IMR-90 (cell line): Measurements from ENCODE around the gene GSPT2. TPM values are rescaled to one million over a fixed set of nuclear protein-coding genes. Genes with fewer than 3 reads are reported as not detected.

ENCODE experiments used
- ATAC-seq: fragments of 200-7000 bp; cut with Tn5 transposase; 2 replicates; pipeline ENCODE4 v1.9.1; 2020; ENCODE audit warnings: low read depth, mild to moderate bottlenecking, moderate library complexity
- BruUV-seq: library from RNA; stranded (reverse); fragments of 400-500 nt; replicated peaks from 2 replicates; lab custom pipeline; 2021; lab: Mats Ljungman, UMichigan
- CTCF ChIA-PET: fragments of 300-600 bp; formaldehyde crosslinking; extraction: SDS; loops from one replicate; lab custom pipeline; 2021; ENCODE audit warnings: antibody characterized with exemption; lab: Yijun Ruan, JAX
- POLR2A ChIA-PET: fragments of 300-600 bp; sonication (Branson Sonifier 250); formaldehyde crosslinking; loops from one replicate; lab custom pipeline; 2022; ENCODE audit warnings: antibody characterized with exemption; ENCODE audit not compliant: unreplicated experiment; lab: Charles Lee
- DNase-seq: peaks from one replicate; pipeline ENCODE4 v3.0.0; 2013
- H2AFZ ChIP-seq: replicated peaks from 2 replicates; pipeline ENCODE3; 2013; ENCODE audit warnings: low read length, mild to moderate bottlenecking; ENCODE audit not compliant: poor library complexity
- H2AK5ac ChIP-seq: 2 replicates; pipeline ENCODE4 v1.6.1; 2013; ENCODE audit warnings: low read depth, low read length, inconsistent platforms
- H2AK9ac ChIP-seq: replicated peaks from 2 replicates; pipeline ENCODE3; 2013; ENCODE audit warnings: mild to moderate bottlenecking, low read depth, low read length, moderate library complexity; ENCODE audit not compliant: poor library complexity
- H2BK120ac ChIP-seq: 2 replicates; pipeline ENCODE4 v1.6.1; 2013; ENCODE audit warnings: low read depth, low read length, inconsistent platforms
- H2BK15ac ChIP-seq: 3 replicates; pipeline ENCODE4 v1.6.1; 2013; ENCODE audit warnings: low read depth, low read length, inconsistent platforms
- H2BK20ac ChIP-seq: 2 replicates; pipeline ENCODE4 v1.6.1; 2013; ENCODE audit warnings: low read depth, mild to moderate bottlenecking, inconsistent platforms, low read length, moderate library complexity
- H2BK5ac ChIP-seq: 2 replicates; pipeline ENCODE4 v1.6.1; 2013; ENCODE audit warnings: mild to moderate bottlenecking, low read depth, low read length, inconsistent platforms; ENCODE audit not compliant: poor library complexity, severe bottlenecking
- H3K14ac ChIP-seq: replicated peaks from 2 replicates; pipeline ENCODE4 v1.6.1; 2013; ENCODE audit warnings: low read depth, low read length, inconsistent platforms
- H3K18ac ChIP-seq: 2 replicates; pipeline ENCODE4 v1.6.1; 2013; ENCODE audit warnings: low read depth, low read length, control low read depth
- H3K23ac ChIP-seq: 2 replicates; pipeline ENCODE4 v1.6.1; 2013; ENCODE audit warnings: low read depth, low read length, inconsistent platforms
- H3K27ac ChIP-seq: 2 replicates; pipeline ENCODE4 v1.5.1; 2013; ENCODE audit warnings: mild to moderate bottlenecking, control low read depth, low read length; ENCODE audit not compliant: insufficient read depth
- H3K27me3 ChIP-seq: 2 replicates; pipeline ENCODE4 v1.6.1; 2013; ENCODE audit warnings: low read length; ENCODE audit not compliant: control insufficient read depth, insufficient read depth
- H3K36me3 ChIP-seq: 2 replicates; pipeline ENCODE4 v1.6.1; 2013; ENCODE audit warnings: low read length, mixed read lengths; ENCODE audit not compliant: control insufficient read depth, insufficient read depth
- H3K4ac ChIP-seq: 2 replicates; pipeline ENCODE4 v1.6.1; 2013; ENCODE audit warnings: low read depth, low read length, inconsistent platforms
- H3K4me1 ChIP-seq: 2 replicates; pipeline ENCODE4 v1.6.1; 2013; ENCODE audit warnings: low read length, mixed read lengths; ENCODE audit not compliant: control insufficient read depth, insufficient read depth
- H3K4me2 ChIP-seq: 2 replicates; pipeline ENCODE4 v1.6.1; 2013; ENCODE audit warnings: low read depth, mild to moderate bottlenecking, control low read depth, low read length, moderate library complexity
- H3K4me3 ChIP-seq: 2 replicates; pipeline ENCODE4 v1.5.1; 2013; ENCODE audit warnings: low read depth, mild to moderate bottlenecking, control low read depth, low read length, moderate library complexity; ENCODE audit not compliant: insufficient read depth
- H3K56ac ChIP-seq: 2 replicates; pipeline ENCODE4 v1.6.1; 2013; ENCODE audit warnings: low read length, inconsistent platforms; ENCODE audit not compliant: insufficient read depth; ENCODE audit errors: extremely low read depth
- H3K79me1 ChIP-seq, 2 experiments: 2 replicates each; pipeline ENCODE4 v1.6.1; 2013; ENCODE audit warnings: low read length in 2 of 2, inconsistent platforms in 1 of 2, low read depth in 1 of 2
- H3K9ac ChIP-seq: 2 replicates; pipeline ENCODE4 v1.6.1; 2013; ENCODE audit warnings: low read depth, low read length, control low read depth
- H3K9me1 ChIP-seq: 2 replicates; pipeline ENCODE4 v1.6.1; 2013; ENCODE audit warnings: low read length, inconsistent platforms; ENCODE audit not compliant: insufficient read depth
- H3K9me3 ChIP-seq: 2 replicates; pipeline ENCODE4 v1.6.1; 2013; ENCODE audit warnings: low read length; ENCODE audit not compliant: control insufficient read depth, insufficient read depth
- H4K20me1 ChIP-seq: 2 replicates; pipeline ENCODE4 v1.6.1; 2013; ENCODE audit warnings: low read length, inconsistent platforms; ENCODE audit not compliant: insufficient read depth
- H4K5ac ChIP-seq: 2 replicates; pipeline ENCODE4 v1.6.1; 2013; ENCODE audit warnings: mild to moderate bottlenecking, low read depth, low read length, control low read depth
- H4K8ac ChIP-seq, 2 experiments: 2 replicates each; pipeline ENCODE4 v1.6.1; 2013; ENCODE audit warnings: low read depth in 2 of 2, low read length in 2 of 2, control low read depth in 1 of 2, inconsistent platforms in 1 of 2
- H4K91ac ChIP-seq: 2 replicates; pipeline ENCODE4 v1.6.1; 2013; ENCODE audit warnings: low read depth, low read length, inconsistent platforms; ENCODE audit not compliant: insufficient read depth
- BHLHE40 ChIP-seq: fragments of 150-350 bp; IDR thresholded peaks from 2 replicates; pipeline ENCODE4 v1.6.1; 2016; ENCODE audit warnings: mild to moderate bottlenecking, low read depth, low read length
- CEBPB ChIP-seq: IDR thresholded peaks from 2 replicates; pipeline ENCODE4 v1.6.1; 2012; ENCODE audit warnings: low read depth, low read length, improper control_type of control experiment
- CHD1 ChIP-seq: IDR thresholded peaks from 2 replicates; pipeline ENCODE4 v1.6.1; 2012; ENCODE audit warnings: low read depth, low read length, improper control_type of control experiment
- FOS ChIP-seq: fragments of 150-350 bp; IDR thresholded peaks from 2 replicates; pipeline ENCODE4 v1.6.1; 2016; ENCODE audit warnings: low read depth, low read length
- MAFK ChIP-seq: IDR thresholded peaks from 2 replicates; pipeline ENCODE4 v1.6.1; 2012; ENCODE audit warnings: low read depth, low read length, improper control_type of control experiment
- MAZ ChIP-seq: IDR thresholded peaks from 2 replicates; pipeline ENCODE4 v1.6.1; 2012; ENCODE audit warnings: low read depth, mild to moderate bottlenecking, low read length, improper control_type of control experiment, moderate library complexity, borderline replicate concordance
- MXI1 ChIP-seq: IDR thresholded peaks from 2 replicates; pipeline ENCODE4 v1.6.1; 2012; ENCODE audit warnings: low read depth, mild to moderate bottlenecking, low read length, moderate library complexity, borderline replicate concordance
- NFE2L2 ChIP-seq: fragments of 150-350 bp; IDR thresholded peaks from 2 replicates; pipeline ENCODE4 v1.6.1; 2016; ENCODE audit warnings: low read depth, mild to moderate bottlenecking, low read length
- POLR2A ChIP-seq: IDR thresholded peaks from 2 replicates; pipeline ENCODE4 v1.6.1; 2012; ENCODE audit warnings: mild to moderate bottlenecking, low read depth, low read length
- RAD21 ChIP-seq: IDR thresholded peaks from 2 replicates; pipeline ENCODE4 v1.6.1; 2012; ENCODE audit warnings: low read length, improper control_type of control experiment
- RCOR1 ChIP-seq: IDR thresholded peaks from 2 replicates; pipeline ENCODE4 v1.6.1; 2012; ENCODE audit warnings: mild to moderate bottlenecking, low read length, improper control_type of control experiment; ENCODE audit not compliant: insufficient replicate concordance
- RFX5 ChIP-seq: IDR thresholded peaks from 2 replicates; pipeline ENCODE4 v1.8.0; 2012; ENCODE audit warnings: low read depth, mild to moderate bottlenecking, low read length, moderate library complexity
- SMC3 ChIP-seq: fragments of 150-350 bp; IDR thresholded peaks from 2 replicates; pipeline ENCODE4 v1.6.1; 2016; ENCODE audit warnings: low read depth, mild to moderate bottlenecking, antibody characterized with exemption, low read length, moderate library complexity
- WGBS, 2 experiments: methylation state at CpG; one replicate each; pipeline versions ENCODE4 v1.1.5 to v1.1.7; 2013; ENCODE audit warnings: missing lambda C conversion rate in 2 of 2; ENCODE audit not compliant: insufficient read length in 1 of 2; ENCODE audit errors: extremely low coverage in 2 of 2; 5-methylcytosine and 5-hydroxymethylcytosine counted together
- dilution Hi-C: fragments of 300-500 bp; cut with HindIII; formaldehyde crosslinking; loops from one replicate; pipeline ENCODE4 v1.14.3; 2018; ENCODE audit warnings: low sequenced_read_pairs; ENCODE audit not compliant: unreplicated experiment
- in situ Hi-C: fragments of 300-500 bp; cut with MboI; formaldehyde crosslinking; loops from 3 replicates; pipeline ENCODE4 v1.14.3; 2019; ENCODE audit warnings: low sequenced_read_pairs, inconsistent platforms, mixed read lengths
- intact Hi-C: fragments of 100-400 bp; cut with micrococcal nuclease; formaldehyde crosslinking; loops from 2 replicates; pipeline ENCODE4 v1.10.0; 2022
- polyA plus RNA-seq, 3 experiments: library from polyadenylated mRNA; depleted of rRNA; stranded (reverse); fragments of >200 nt; gene quantifications; 2 replicates each; pipeline ENCODE4 v1.2.3, GENCODE V29; 2012; ENCODE audit warnings: low replicate concordance in 1 of 3
- total RNA-seq: library from RNA; depleted of rRNA; stranded (reverse); fragments of >200 nt; gene quantifications from 2 replicates; pipeline ENCODE4 v1.2.3, GENCODE V29; 2012
- TF ChIP-seq, protein P1 (sequence below): fragments of 150-350 bp; IDR thresholded peaks from 2 replicates; pipeline ENCODE4 v1.6.1; 2016; ENCODE audit warnings: low read depth, mild to moderate bottlenecking, low read length, moderate library complexity, borderline replicate concordance
- TF ChIP-seq, protein P2 (sequence below): conservative IDR thresholded peaks from 2 replicates; pipeline ENCODE4 v1.5.1; 2012; ENCODE audit warnings: mild to moderate bottlenecking, low read depth, low read length, improper control_type of control experiment

The GSPT2 gene
- total and polyA plus RNA-seq, 2 of the 4 experiments (the other 2 are of a cell fraction), result 5.4 to 5.9 TPM

DNA sequence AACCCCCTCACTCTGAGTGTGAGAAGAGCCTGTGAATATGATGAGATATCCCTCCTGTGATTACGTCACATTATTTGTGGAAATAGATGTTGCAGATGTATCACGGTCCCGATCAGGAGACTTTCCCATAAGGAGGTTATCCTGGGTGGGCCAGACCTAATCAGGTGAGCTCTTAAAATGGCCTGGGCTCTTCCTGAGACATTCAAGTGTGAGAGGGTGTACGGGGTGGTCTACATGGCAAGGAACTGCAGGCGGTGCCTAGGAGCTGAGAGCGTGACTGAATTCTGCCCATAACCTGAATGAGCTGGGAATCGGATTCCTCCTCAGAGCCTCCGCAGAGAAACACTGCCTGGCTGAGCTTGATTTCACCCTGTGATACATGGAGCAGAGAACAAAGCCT lies 45.8 kb upstream of the GSPT2 start:
- H2AFZ ChIP-seq, result no peak overlapping the region
- H3K14ac ChIP-seq, result no peak overlapping the region
- H4K8ac ChIP-seq, result no peak overlapping the region
- H3K36me3 ChIP-seq, result no peaks in the 10 kb centered on the region
- H3K9ac ChIP-seq, result no peak overlapping the region
- no peak overlapping the region for H2BK15ac ChIP-seq
- no peak overlapping the region for H3K18ac ChIP-seq
- H3K56ac ChIP-seq, result no peak overlapping the region
- ChIA-PET CTCF (no interaction called here), POLR2A (no interaction called here)
- H2BK5ac ChIP-seq, result no peak overlapping the region
- in situ Hi-C loops, result no loop called here
- BruUV-seq, result no TSS peak
- H3K9me1 ChIP-seq, result no peaks in the 10 kb centered on the region
- no peaks in the 10 kb centered on the region for H4K20me1 ChIP-seq
- DNase-seq (no peak), ATAC-seq (no peak)
- no peak overlapping the region for H3K4me3 ChIP-seq
- no peak overlapping the region for H2BK20ac ChIP-seq
- no peak overlapping the region for H3K4me2 ChIP-seq
- no peak overlapping the region for H3K23ac ChIP-seq
- peaks cover 4% of the 10 kb centered on the region; the same call in 1 of the 2 replicates for H3K27me3 ChIP-seq
- H4K91ac ChIP-seq, result no peak overlapping the region
- TF ChIP-seq RCOR1 (no peak), FOS (no peak), RAD21 (no peak), MAFK (no peak), CEBPB (no peak), MAZ (no peak), CHD1 (no peak), MXI1 (no peak), SMC3 (no peak), RFX5 (no peak), NFE2L2 (no peak), BHLHE40 (no peak), POLR2A (no peak)
- TF ChIP-seq, protein P1, sequence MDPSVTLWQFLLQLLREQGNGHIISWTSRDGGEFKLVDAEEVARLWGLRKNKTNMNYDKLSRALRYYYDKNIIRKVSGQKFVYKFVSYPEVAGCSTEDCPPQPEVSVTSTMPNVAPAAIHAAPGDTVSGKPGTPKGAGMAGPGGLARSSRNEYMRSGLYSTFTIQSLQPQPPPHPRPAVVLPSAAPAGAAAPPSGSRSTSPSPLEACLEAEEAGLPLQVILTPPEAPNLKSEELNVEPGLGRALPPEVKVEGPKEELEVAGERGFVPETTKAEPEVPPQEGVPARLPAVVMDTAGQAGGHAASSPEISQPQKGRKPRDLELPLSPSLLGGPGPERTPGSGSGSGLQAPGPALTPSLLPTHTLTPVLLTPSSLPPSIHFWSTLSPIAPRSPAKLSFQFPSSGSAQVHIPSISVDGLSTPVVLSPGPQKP, result no peak
- TF ChIP-seq, protein P2, sequence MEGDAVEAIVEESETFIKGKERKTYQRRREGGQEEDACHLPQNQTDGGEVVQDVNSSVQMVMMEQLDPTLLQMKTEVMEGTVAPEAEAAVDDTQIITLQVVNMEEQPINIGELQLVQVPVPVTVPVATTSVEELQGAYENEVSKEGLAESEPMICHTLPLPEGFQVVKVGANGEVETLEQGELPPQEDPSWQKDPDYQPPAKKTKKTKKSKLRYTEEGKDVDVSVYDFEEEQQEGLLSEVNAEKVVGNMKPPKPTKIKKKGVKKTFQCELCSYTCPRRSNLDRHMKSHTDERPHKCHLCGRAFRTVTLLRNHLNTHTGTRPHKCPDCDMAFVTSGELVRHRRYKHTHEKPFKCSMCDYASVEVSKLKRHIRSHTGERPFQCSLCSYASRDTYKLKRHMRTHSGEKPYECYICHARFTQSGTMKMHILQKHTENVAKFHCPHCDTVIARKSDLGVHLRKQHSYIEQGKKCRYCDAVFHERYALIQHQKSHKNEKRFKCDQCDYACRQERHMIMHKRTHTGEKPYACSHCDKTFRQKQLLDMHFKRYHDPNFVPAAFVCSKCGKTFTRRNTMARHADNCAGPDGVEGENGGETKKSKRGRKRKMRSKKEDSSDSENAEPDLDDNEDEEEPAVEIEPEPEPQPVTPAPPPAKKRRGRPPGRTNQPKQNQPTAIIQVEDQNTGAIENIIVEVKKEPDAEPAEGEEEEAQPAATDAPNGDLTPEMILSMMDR, result no peak
- H3K9me3 ChIP-seq, result no peaks in the 10 kb centered on the region
- H2BK120ac ChIP-seq, result no peak overlapping the region
- H3K79me1 ChIP-seq, result no peaks in the 10 kb centered on the region
- no peak overlapping the region for H4K5ac ChIP-seq
- WGBS, 2 experiments, result 95% methylated on average over 3 of the region's 8 CpGs; no CpG with 5 or more reads in 1 of the 2 experiments
- no peaks in the 10 kb centered on the region for H3K4me1 ChIP-seq
- intact Hi-C loops, result no loop called here
- no peak overlapping the region for H2AK5ac ChIP-seq
- no peak overlapping the region for H3K27ac ChIP-seq
- H3K4ac ChIP-seq, result no peak overlapping the region
- dilution Hi-C loops, result no loop called here
- no peak overlapping the region for H2AK9ac ChIP-seq
